ENCODE data around the gene SSUH2.
"Not testable (repeated sequence)": the region's sequence is repeated elsewhere in the genome, so short reads cannot be mapped to it uniquely, and the experiment has no call there.

SSUH2 gene

GRCh38 chr3:8658306-8659212, 14.0 kb upstream of the SSUH2 start:
- no peak for DNase-seq (ENCODE audit: low spot score)

GRCh38 chr3:8657804-8658305, 13.3 kb upstream of the SSUH2 start:
- no peak for DNase-seq (ENCODE audit: low spot score)

- DNase-seq (ENCODE audit: low spot score): no peak
These were observed 11.6 kb upstream of the SSUH2 start for GRCh38 chr3:8656240-8656639.

- no peak for DNase-seq (ENCODE audit: low spot score)
These were observed 10.8 kb upstream of the SSUH2 start for GRCh38 chr3:8655387-8655835.

- DNase-seq (ENCODE audit: low spot score): not testable (repeated sequence)
These were observed 10.2 kb upstream of the SSUH2 start for GRCh38 chr3:8654572-8655329.

GRCh38 chr3:8653800-8654408, 9.3 kb upstream of the SSUH2 start:
- DNase-seq (ENCODE audit: low spot score): no peak

- no peak for DNase-seq (ENCODE audit: low spot score)
These were observed 7.9 kb upstream of the SSUH2 start for GRCh38 chr3:8652324-8652987.

GRCh38 chr3:8651418-8652323, 7.1 kb upstream of the SSUH2 start:
- DNase-seq (ENCODE audit: low spot score): no peak

- DNase-seq (ENCODE audit: low spot score): no peak
These were observed 6.2 kb upstream of the SSUH2 start for GRCh38 chr3:8650583-8651416.

GRCh38 chr3:8649757-8650156, 5.2 kb upstream of the SSUH2 start:
- DNase-seq (ENCODE audit: low spot score): no peak

- no peak for DNase-seq (ENCODE audit: low spot score)
These were observed 4.5 kb upstream of the SSUH2 start for GRCh38 chr3:8648909-8649741.

GRCh38 chr3:8647137-8647985, 2.8 kb upstream of the SSUH2 start:
- no peak for DNase-seq (ENCODE audit: low spot score)

GRCh38 chr3:8646313-8646938, 1.8 kb upstream of the SSUH2 start:
- no peak for DNase-seq (ENCODE audit: low spot score)

- no peak for DNase-seq (ENCODE audit: low spot score)
These were observed 1.1 kb upstream of the SSUH2 start for GRCh38 chr3:8645712-8646111.

GRCh38 chr3:8643693-8644365, 769 bp downstream of the SSUH2 start:
- no peak for DNase-seq (ENCODE audit: low spot score)

- DNase-seq (ENCODE audit: low spot score): no peak
These were observed 2.6 kb downstream of the SSUH2 start for GRCh38 chr3:8642001-8642400.

- no peak for DNase-seq (ENCODE audit: low spot score)
These were observed 3.1 kb downstream of the SSUH2 start for GRCh38 chr3:8641472-8641871.

Data from CD4-positive, alpha-beta T cell treated with Interleukin-6 at 100 ng/mL for 8 hours (primary cell).